Umbilical cord (tissue), 2 donors: ENCODE results near the gene G3BP2. TPM values are rescaled to one million over a fixed set of nuclear protein-coding genes. Genes with fewer than 3 reads are reported as not detected.
"Not testable (repeated sequence)": the region's sequence is repeated elsewhere in the genome, so short reads cannot be mapped to it uniquely, and the experiment has no call there.

Experiments
- DNase-seq: peaks from one replicate; pipeline ENCODE4 v3.0.0-alpha.2; 2015; ENCODE audit warnings: low spot score
- total RNA-seq: library from RNA; depleted of rRNA; stranded (reverse); fragments of >200 nt; gene quantifications from one replicate; pipeline ENCODE4 v1.2.3, GENCODE V29; 2014; ENCODE audit warnings: low replicate concordance; ENCODE audit not compliant: insufficient read depth

Gene G3BP2
- total RNA-seq, result 94.9 TPM

GRCh38 chr4:75673027-75673958, at the start of gene G3BP2:
TSS of gene G3BP2 (minus strand) at chr4:75673411. CDS start at chr4:75662025, 11,386 bp downstream.
- peak; percentile 99 for DNase-seq

DNA sequence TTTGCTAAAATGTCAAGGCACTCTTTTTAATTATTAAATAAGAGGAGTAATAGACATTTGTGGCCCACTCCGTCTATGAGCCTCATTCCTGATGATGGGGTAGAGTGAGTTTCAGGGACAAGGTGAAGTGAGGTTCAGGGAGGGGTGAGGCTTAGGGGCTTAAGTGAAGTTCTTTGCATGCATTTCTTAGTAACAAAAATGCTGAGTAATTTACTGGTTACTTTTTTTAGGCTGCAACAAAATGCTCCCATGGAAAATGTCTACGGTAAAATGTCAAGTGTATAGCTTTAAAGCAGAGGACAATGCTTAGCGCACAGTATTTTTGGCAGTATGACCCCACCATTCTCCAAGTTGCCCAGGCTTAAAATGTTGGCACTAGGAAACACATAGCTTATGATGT, 49.2 kb upstream of the G3BP2 start:
- DNase-seq, result no peak

GRCh38 chr4:75718529-75718928, 45.3 kb upstream of the G3BP2 start:
- DNase-seq, result no peak

DNA sequence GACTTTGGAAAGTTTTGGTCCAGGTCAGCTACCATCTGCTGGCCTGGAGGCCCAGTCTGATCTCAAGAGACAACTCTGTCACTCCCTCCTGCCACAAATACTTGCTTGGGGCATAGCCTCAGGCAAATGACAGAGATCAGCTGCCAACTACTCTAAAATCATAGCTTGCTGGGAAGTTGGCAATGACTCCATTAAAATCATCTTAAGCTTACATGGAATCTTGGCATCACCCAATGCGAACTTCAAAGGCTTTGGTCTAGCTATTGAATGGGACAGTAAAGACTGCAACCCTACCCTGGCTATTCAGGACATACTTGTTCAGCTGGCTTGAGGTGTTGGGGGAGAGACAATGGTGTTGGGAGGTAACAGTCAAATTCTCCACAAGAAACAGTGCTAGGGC, 44.2 kb upstream of the G3BP2 start:
- no peak for DNase-seq

DNA sequence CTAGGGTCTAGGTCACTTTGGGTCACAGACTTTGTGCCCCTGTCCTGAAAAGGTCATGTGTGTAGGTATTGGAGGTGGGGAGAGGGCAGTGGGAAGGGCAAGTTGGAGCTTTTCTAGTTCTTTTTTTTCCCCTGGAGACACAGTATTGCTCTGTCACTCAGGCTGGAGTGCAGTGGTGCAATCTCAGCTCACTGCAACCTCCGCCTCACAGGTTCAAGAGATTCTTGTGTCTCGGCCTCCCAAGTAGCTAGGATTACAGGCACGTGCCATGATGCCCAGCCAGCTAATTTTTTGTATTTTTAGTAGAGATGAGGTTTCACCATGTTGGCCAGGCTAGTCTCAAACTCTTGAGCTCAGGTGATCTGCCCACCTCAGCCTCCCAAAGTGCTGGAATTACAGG, 42.8 kb upstream of the G3BP2 start:
- DNase-seq, result not testable (repeated sequence)

- DNase-seq, result peak; percentile 43
These were observed 42.0 kb upstream of the G3BP2 start for GRCh38 chr4:75715105-75715799.

DNA sequence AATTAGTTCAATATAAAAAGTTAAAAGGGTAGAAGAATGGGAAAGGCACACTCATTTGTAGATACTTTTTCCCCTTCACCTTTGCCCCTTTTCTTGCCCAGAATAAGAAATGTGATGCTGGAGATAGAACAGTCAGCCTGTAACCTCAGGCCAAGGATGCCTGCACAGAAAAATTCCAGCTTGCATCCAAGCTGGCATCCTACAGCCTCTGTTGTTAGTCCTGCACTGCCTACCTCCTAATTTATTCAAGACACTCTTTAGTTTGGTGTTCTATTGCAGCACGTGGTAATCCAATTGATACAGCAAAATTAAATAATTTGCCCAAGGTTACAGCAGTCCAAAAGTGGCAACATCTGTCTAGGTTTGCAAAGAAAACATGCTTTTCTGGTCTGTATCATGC, 41.5 kb upstream of the G3BP2 start:
- no peak for DNase-seq

DNA sequence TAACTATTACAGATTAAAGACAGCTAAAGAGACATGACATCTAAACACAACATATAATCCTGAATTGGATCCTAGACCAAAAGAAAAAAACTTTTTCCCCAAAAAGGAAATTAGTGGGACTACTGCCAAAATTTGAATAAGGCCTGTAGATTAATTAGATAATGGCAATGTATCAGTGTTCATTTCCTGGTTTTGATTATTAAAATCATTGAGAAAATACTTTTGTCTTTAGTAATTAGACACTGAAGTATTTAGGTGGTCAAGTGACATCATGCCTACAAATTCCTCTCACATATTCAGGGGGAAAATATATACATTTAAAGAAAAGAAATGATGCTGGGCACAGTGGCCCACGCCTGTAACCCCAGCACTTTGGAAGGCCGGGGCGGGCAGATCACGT, 40.8 kb upstream of the G3BP2 start:
- DNase-seq, result no peak

GRCh38 chr4:75710246-75710645, 37.0 kb upstream of the G3BP2 start:
- DNase-seq, result no peak

DNA sequence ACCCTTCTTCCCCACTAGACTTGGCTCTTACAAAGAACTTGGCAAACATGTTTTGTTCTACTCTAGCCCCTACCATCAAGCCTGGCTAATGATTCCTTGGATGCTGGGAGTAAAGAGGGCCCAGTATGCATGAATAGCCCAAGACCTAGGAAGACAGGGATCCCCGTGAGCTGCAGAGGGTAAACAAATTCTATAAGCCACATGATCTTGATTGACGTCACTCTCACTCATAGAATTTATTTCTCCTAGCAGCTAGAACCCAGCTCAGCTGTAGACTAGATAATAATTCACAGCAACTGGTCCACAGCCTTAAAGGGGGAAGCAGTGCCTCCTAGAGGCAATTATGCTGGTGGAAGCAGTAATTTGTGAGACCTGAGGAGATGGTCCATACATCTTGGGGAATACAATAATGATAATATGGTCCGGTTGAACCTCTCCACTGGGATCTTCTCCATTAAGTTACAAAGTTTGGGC, 35.0 kb upstream of the G3BP2 start:
- DNase-seq, result no peak

GRCh38 chr4:75705198-75705977, 32.2 kb upstream of the G3BP2 start:
- DNase-seq, result no peak

DNA sequence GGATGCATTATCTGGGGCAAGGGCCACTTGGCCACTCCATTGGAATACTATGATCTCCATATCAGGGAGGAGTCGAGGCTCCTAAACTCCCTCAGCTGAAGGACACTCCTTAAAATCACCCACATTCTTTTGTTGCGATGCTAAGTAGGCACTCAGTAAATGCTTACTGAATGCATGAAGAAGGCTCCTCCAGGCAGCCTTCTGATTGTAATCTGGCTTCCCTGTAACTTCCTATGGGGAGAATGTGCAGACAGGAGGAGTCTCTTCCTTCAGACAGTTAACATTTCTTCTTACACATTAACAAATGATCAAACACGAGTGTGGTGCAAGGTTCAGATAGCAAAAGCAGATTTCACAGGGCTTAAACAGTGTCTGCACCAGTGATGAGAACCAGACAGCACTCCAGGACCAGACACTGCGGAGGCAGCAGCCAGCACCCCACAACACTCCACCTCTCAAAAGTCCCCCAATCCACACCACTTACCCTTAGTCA, 29.8 kb upstream of the G3BP2 start:
- DNase-seq, result peak; percentile 69

DNA sequence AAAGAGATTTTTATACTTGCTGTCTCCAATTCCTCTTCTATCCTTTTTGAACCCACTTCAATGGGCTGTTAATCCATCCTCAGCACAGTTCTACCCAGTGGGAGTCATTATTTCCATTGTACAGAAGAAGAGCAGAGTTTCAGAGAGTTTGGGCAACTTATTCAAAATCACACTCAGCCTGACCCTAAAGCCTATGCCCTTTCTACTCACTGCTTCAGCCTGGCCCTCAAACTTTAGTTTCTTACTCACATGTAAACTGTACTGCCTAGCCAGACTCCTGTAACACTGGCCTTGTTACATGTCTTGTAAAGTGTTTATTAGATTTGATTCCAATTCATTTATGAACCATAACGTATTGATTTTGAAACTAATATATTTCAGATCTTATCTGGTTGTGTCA, 26.1 kb upstream of the G3BP2 start:
- no peak for DNase-seq

- DNase-seq, result no peak
These were observed 25.7 kb upstream of the G3BP2 start for GRCh38 chr4:75698963-75699228.

- DNase-seq, result no peak
These were observed 25.2 kb upstream of the G3BP2 start for GRCh38 chr4:75698162-75698962.

DNA sequence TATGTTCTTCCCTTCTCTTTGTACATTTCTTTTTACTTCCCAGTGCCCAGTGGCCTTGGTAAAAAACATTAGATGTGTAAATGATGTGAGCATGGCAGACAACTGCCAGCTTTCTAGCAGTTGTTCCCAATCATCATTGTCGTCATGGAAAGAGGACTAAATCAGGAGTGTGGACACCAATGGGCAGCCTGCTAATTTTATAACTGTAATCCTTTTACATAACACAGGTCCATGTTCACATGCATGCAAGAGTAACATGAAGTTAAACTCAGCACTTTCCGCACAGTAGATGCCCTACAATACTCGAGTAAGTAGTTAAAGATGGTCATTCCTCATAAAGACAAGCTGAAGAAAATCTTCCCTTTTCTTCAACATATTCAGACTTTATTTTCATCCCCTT, 23.4 kb upstream of the G3BP2 start:
- DNase-seq, result no peak

DNA sequence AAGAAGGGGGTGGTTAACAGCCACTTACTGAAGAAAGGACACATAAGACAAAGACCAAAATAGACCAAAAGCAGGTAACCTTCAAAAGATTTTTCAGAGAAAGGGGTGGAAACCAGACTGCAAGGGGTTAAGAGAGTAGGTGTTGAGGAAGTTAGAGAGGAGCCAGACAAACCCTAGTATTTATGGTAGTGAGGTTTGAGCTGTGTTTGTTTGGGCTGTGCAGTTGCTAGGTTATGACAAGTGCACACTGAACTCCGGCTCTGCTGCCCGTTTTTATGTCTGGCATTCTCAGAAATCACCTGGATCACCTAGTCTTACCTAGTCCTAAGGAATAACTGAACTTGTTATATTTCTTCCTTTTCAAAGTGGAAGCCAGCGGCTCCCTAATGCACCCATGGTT, 22.9 kb upstream of the G3BP2 start:
- DNase-seq, result peak; percentile 13

DNA sequence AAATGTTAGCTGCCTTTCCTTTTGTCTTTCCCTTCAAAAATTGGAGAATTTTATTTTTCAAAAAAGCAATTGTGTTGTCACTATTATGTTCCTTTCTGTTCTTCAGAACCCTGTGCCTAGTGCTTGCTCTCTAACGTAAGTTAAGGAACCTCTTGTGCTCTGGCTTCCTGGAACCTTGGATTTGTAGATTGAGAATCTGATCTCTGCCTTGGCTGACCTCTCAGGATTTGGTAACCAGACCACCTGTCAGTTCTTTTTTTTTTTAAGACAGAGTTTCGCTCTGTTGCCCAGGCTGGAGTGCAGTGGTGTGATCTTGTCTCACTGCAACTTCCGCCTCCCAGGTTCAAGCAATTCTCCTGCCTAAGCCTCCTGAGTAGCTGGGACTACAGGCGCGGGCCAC, 18.9 kb upstream of the G3BP2 start:
- not testable (repeated sequence) for DNase-seq

GRCh38 chr4:75687125-75687524, 13.9 kb upstream of the G3BP2 start:
- DNase-seq, result not testable (repeated sequence)

DNA sequence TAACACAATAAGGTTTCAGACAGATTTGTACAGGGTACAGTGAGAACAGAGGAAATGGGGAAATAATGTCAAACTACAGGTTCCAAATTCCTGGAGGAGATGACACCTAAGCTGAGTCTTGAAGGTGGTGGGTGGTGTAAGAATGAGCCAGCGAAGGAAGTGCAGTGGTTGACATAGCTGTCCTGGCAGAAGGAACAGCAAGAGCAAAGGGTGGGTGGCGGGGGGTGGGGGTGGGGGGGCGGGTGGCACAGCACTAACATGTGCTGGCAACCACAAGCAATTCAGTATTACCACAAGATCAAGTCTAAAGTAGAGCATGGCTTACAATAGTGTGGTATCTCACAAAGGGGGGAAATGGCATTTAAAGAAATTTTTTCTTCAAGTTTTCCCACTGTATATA, 13.1 kb upstream of the G3BP2 start:
- DNase-seq, result no peak

DNA sequence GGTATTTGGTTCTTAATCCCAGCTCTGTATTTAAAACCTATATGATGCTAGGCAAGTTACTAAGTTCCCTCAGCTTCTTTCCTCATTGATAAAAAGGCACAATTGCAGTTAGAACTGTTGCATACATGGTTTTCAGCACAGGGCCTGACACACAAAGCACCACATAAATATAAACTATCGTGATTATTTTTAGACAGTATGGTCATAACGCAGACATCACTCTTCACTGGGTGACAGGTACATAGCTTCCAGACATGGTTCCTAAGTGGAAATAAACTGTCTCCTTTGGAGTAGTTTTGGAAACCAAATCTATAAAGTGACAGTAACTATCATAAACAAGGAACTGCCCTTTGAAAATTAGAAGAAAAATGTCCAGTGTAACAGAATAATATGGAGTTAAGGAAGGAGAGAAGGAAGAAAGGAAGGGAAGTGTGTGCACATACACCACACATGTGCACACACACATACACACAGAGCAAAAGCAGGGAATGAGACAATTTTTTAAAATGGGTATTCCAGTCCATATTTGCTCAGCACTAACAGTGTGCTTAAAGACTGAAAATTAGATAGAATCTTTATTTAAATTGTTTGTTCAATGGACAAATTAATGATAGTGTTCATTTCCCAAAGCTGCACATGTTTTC, 12.5 kb upstream of the G3BP2 start:
- no peak for DNase-seq
